ENCODE measurements around the gene ERGIC3.

- TF ChIP-seq USF1 (IDR thresholded peaks at IDR 0.05): no peak
- TF ChIP-seq TAF1 (IDR thresholded peaks at IDR 0.05; ENCODE audit: low read depth): no peak
- TF ChIP-seq CEBPB (IDR thresholded peaks at IDR 0.05): no peak
- TF ChIP-seq TCF12 (IDR thresholded peaks at IDR 0.05; ENCODE audit: low read depth): no peak
- no peak for TF ChIP-seq NFIC (IDR thresholded peaks at IDR 0.05)
- no peak for TF ChIP-seq CREB1 (IDR thresholded peaks at IDR 0.05; ENCODE audit: low read depth)
- no peak for TF ChIP-seq EP300 (IDR thresholded peaks at IDR 0.05; ENCODE audit: borderline replicate concordance)
- no peak for TF ChIP-seq FOXM1 (IDR thresholded peaks at IDR 0.05; ENCODE audit: borderline replicate concordance, low read depth)
- TF ChIP-seq RAD21 (IDR thresholded peaks at IDR 0.05; ENCODE audit: low read depth): no peak
- no peak for TF ChIP-seq EGR1 (IDR thresholded peaks at IDR 0.05)
- TF ChIP-seq REST (IDR thresholded peaks at IDR 0.05; ENCODE audit: low read depth): no peak
- TF ChIP-seq ZBTB7A (IDR thresholded peaks at IDR 0.05; ENCODE audit: low read depth): no peak
- TF ChIP-seq TEAD4 (IDR thresholded peaks at IDR 0.05): no peak
Observed at GRCh38 chr20:35603695-35604448, 62.0 kb downstream of the ERGIC3 start.
